ENCODE measurements around the gene GNL1.
"Not testable (repeated sequence)": the region's sequence is repeated elsewhere in the genome, so short reads cannot be mapped to it uniquely, and the experiment has no call there.

Gene GNL1

GRCh38 chr6:30508890-30509736, 47.2 kb downstream of the GNL1 start:
- H3K4me3 ChIP-seq (ENCODE audit: low read depth, low read length) = no peak overlapping the region
- no peak for DNase-seq (ENCODE audit: low read depth)

- DNase-seq (ENCODE audit: low read depth) = no peak
- H3K4me3 ChIP-seq (ENCODE audit: low read depth, low read length) = no peak overlapping the region
Observed at GRCh38 chr6:30507849-30508827, 48.2 kb downstream of the GNL1 start.

GRCh38 chr6:30500421-30501355, 55.6 kb downstream of the GNL1 start:
- no peak for DNase-seq (ENCODE audit: low read depth)
- H3K4me3 ChIP-seq (ENCODE audit: low read depth, low read length) = no peak overlapping the region

- not testable (repeated sequence) for DNase-seq (ENCODE audit: low read depth); H3K4me3 ChIP-seq (ENCODE audit: low read depth, low read length)
Observed at GRCh38 chr6:30498705-30499104, 57.6 kb downstream of the GNL1 start.

- H3K4me3 ChIP-seq (ENCODE audit: low read depth, low read length) = no peak overlapping the region
- DNase-seq (ENCODE audit: low read depth) = no peak
Observed at GRCh38 chr6:30497714-30498113, 58.6 kb downstream of the GNL1 start.

GRCh38 chr6:30497261-30497599, 59.1 kb downstream of the GNL1 start:
- not testable (repeated sequence) for H3K4me3 ChIP-seq (ENCODE audit: low read depth, low read length); DNase-seq (ENCODE audit: low read depth)

- DNase-seq (ENCODE audit: low read depth) = no peak
Observed at GRCh38 chr6:30495993-30496392, 60.3 kb downstream of the GNL1 start.

GRCh38 chr6:30495060-30495459, 61.2 kb downstream of the GNL1 start:
- not testable (repeated sequence) for H3K4me3 ChIP-seq (ENCODE audit: low read depth, low read length); DNase-seq (ENCODE audit: low read depth)

More at GRCh38 chr6:30495993-30496392, 60.3 kb downstream of the GNL1 start:
- H3K4me3 ChIP-seq (ENCODE audit: low read depth, low read length) = no peak overlapping the region

GRCh38 chr6:30494291-30494861, 61.9 kb downstream of the GNL1 start:
- DNase-seq (ENCODE audit: low read depth) = no peak
- H3K4me3 ChIP-seq (ENCODE audit: low read depth, low read length) = no peak overlapping the region

GRCh38 chr6:30493643-30494250, 62.5 kb downstream of the GNL1 start:
- no peak overlapping the region for H3K4me3 ChIP-seq (ENCODE audit: low read depth, low read length)
- no peak for DNase-seq (ENCODE audit: low read depth)

GRCh38 chr6:30491991-30492952, 64.0 kb downstream of the GNL1 start:
- DNase-seq (ENCODE audit: low read depth) = no peak
- H3K4me3 ChIP-seq (ENCODE audit: low read depth, low read length) = no peak overlapping the region

All from skeletal muscle cell (primary cell).